ENCODE data around the gene SLC28A1.

The SLC28A1 gene

DNA sequence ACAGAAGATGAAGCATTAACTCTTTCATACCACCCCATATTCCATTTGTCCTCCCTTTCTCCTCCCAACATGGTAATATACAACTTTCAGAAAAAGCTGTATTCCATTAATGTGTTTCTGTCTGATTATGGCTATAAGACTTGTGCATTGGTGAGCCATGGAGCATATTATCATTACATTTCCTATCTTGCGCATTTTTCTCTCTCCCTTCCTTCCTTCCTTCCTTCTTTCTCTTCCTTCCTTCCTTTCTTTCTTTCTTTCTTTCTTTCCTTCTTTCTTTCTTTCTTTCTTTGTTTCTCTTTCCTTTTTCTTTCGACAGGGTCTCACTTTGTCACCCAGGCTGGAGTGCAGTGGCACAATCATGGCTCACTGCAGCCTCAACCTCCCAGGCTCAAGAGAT, 71.7 kb downstream of the SLC28A1 start:
- DNase-seq (ENCODE audit: insufficient read length, low spot score), result no peak
- FAIRE-seq, result no peak
- TF ChIP-seq, protein P1, sequence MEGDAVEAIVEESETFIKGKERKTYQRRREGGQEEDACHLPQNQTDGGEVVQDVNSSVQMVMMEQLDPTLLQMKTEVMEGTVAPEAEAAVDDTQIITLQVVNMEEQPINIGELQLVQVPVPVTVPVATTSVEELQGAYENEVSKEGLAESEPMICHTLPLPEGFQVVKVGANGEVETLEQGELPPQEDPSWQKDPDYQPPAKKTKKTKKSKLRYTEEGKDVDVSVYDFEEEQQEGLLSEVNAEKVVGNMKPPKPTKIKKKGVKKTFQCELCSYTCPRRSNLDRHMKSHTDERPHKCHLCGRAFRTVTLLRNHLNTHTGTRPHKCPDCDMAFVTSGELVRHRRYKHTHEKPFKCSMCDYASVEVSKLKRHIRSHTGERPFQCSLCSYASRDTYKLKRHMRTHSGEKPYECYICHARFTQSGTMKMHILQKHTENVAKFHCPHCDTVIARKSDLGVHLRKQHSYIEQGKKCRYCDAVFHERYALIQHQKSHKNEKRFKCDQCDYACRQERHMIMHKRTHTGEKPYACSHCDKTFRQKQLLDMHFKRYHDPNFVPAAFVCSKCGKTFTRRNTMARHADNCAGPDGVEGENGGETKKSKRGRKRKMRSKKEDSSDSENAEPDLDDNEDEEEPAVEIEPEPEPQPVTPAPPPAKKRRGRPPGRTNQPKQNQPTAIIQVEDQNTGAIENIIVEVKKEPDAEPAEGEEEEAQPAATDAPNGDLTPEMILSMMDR (IDR thresholded peaks at IDR 0.05; ENCODE audit: insufficient read depth, missing control alignments), result no peak

DNA sequence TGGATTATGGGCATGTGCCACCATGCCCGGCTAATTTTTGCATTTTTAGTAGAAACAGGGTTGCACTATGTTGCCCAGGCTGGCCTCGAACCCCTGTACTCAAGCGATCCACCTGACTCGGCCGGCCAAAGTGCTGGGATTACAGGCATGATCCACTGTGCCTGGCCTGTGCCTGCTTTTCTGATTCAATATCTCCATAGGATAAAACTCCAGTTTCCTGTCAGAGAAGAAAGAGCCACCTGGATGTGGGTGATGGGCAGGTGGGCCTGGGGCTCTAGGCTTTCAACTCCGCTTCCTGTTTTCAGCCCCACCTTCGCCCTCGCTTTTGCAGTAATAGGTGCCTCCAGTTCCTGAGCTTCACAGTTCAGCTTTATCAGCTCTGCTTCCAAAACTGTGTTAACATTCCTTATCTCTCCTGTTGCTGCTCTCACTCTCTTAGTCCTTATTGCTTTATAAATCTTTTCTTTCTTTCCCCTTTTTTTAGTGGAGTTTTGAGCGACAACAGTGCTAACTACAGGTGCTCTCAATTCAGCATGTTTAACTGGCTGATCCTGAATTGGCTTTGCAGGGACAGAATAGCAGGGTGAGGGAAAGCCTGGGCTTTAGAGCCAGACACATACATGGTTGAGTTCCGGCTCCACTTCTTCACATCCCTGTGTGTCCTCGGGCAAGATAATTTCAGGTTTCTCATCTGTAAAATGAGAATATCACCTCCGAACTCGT, 76.1 kb downstream of the SLC28A1 start:
- FAIRE-seq (no peak), DNase-seq (ENCODE audit: insufficient read length, low spot score) (no peak)
- TF ChIP-seq, protein P1 (IDR thresholded peaks at IDR 0.05; ENCODE audit: insufficient read depth, missing control alignments), result no peak

DNA sequence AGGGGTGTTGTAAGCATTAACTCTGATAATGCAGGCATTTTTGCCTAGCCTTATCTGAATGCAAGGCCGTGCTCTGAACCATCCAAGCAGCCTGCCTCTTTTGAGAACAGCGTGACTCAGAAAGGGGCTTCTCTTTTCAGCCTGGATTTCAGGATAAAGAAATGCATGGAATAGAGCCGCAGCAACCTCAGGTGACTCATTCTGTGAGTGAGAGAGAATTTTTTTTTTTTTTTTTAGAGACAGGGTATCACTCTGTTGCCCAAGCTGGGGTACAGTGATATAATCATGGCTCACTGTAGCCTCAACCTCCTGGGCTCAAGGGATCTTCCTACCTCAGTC, 76.6 kb downstream of the SLC28A1 start:
- FAIRE-seq (no peak), DNase-seq (ENCODE audit: insufficient read length, low spot score) (no peak)

GRCh38 chr15:84961707-84962106, 77.2 kb downstream of the SLC28A1 start:
- TF ChIP-seq, protein P1 (IDR thresholded peaks at IDR 0.05; ENCODE audit: insufficient read depth, missing control alignments), result no peak
- DNase-seq (ENCODE audit: insufficient read length, low spot score), result no peak
- no peak for FAIRE-seq

More for the DNA sequence above, 76.6 kb downstream of the SLC28A1 start:
- TF ChIP-seq, protein P1 (IDR thresholded peaks at IDR 0.05; ENCODE audit: insufficient read depth, missing control alignments), result no peak

DNA sequence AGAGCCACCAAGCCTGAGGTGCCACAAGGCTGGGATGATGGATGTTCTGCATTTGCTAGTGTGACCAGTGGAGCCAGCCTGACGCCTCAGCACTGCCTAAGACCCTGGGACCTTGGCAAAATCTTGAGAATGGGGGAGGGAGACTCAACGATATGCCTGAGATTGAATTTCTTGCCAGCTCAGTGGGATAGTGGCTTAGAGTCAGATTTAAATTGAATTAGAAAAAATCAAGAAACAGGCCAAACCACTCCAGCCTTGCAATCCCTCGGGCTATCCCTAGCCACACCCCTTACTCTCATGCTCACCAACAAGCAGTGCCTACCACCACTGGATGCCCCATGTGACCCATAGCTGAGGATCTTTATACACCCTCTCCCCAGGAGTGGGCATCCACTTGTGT, 78.5 kb downstream of the SLC28A1 start:
- no peak for DNase-seq (ENCODE audit: insufficient read length, low spot score)
- TF ChIP-seq, protein P1 (IDR thresholded peaks at IDR 0.05; ENCODE audit: insufficient read depth, missing control alignments), result no peak
- no peak for FAIRE-seq

GRCh38 chr15:84967380-84967779, 82.9 kb downstream of the SLC28A1 start:
- TF ChIP-seq, protein P1 (IDR thresholded peaks at IDR 0.05; ENCODE audit: insufficient read depth, missing control alignments), result no peak
- DNase-seq (ENCODE audit: insufficient read length, low spot score), result no peak
- no peak for FAIRE-seq

- DNase-seq (ENCODE audit: insufficient read length, low spot score) (no peak), FAIRE-seq (no peak)
- TF ChIP-seq, protein P1 (IDR thresholded peaks at IDR 0.05; ENCODE audit: insufficient read depth, missing control alignments), result no peak
Observed at GRCh38 chr15:84968301-84968700, 83.8 kb downstream of the SLC28A1 start.
